Psoas muscle (tissue), 8 donors: Measurements from ENCODE around the gene HTR2A. TPM values are rescaled to one million over a fixed set of nuclear protein-coding genes. Genes with fewer than 3 reads are reported as not detected.

Experiments
- ATAC-seq, 4 donors: fragments of 200-7000 bp; cut with Tn5 transposase; one replicate each; pipeline ENCODE4 v1.9.1; 2020; ENCODE audit warnings: moderate library complexity in 3 of 4, mild to moderate bottlenecking in 2 of 4
- DNase-seq, 2 donors: peaks; one replicate each; pipeline ENCODE4 v3.0.0-alpha.2; 2020
- H3K27ac ChIP-seq: fragments of 200-600 bp; one replicate; pipeline ENCODE4 v1.8.0; 2022
- H3K27me3 ChIP-seq, 3 donors: fragments of 200-600 bp in 1 of 3; one replicate each; pipeline versions ENCODE4 v1.6.1 to v1.8.0; 2013 to 2022; ENCODE audit warnings: low read length in 2 of 3, mild to moderate bottlenecking in 2 of 3, moderate library complexity in 1 of 3; ENCODE audit not compliant: insufficient read depth in 3 of 3
- H3K36me3 ChIP-seq, 2 donors: fragments of 200-600 bp in 1 of 2; one replicate each; pipeline versions ENCODE4 v1.6.1 to v1.8.0; 2013 to 2022; ENCODE audit warnings: low read depth in 1 of 2, mild to moderate bottlenecking in 1 of 2, moderate library complexity in 1 of 2; ENCODE audit not compliant: insufficient read depth in 1 of 2
- H3K4me1 ChIP-seq: fragments of 200-600 bp; one replicate; pipeline ENCODE4 v1.8.0; 2022
- H3K4me3 ChIP-seq: fragments of 200-600 bp; one replicate; pipeline ENCODE4 v1.8.0; 2022; ENCODE audit warnings: mild to moderate bottlenecking
- H3K9me3 ChIP-seq: fragments of 200-600 bp; one replicate; pipeline ENCODE4 v1.8.0; 2022
- CTCF ChIP-seq: fragments of 200-600 bp; IDR thresholded peaks from one replicate; pipeline ENCODE4 v1.8.0; 2022; ENCODE audit warnings: antibody characterized with exemption
- WGBS, 3 donors: extraction: QIAGEN DNeasy Blood & Tissue Kit; methylation state at CpG; one replicate each; pipeline versions ENCODE4 v1.1.6 to v1.1.7; 2013; 5-methylcytosine and 5-hydroxymethylcytosine counted together
- intact Hi-C, 2 donors: fragments of 100-400 bp; cut with DNase I; formaldehyde crosslinking; loops; one replicate each; pipeline versions ENCODE4 v1.11.0 to v1.14.2; 2022
- polyA plus RNA-seq, 3 donors: library from polyadenylated mRNA; stranded (reverse); fragments of 200-250 nt; gene quantifications; one replicate each; pipeline ENCODE4 v1.2.3, GENCODE V29; 2013
- total RNA-seq, 4 donors: library from RNA; stranded (reverse); fragmentation: NEBNext Ultra II Directional in 2 of 4; extraction: Animal tissue kit (Norgen Biotek cat#: 25700) in 2 of 4; gene quantifications; one replicate each; pipeline versions ENCODE4 v1.2.1 to v1.2.4, GENCODE V29; 2021 to 2023
- donor health status: healthy with polysubstance abuse.
- donor health status: DM: no; HTN: no; CAD: no; lungs with moderate emphysema.
- donor health status: Bipolar disorder and iron deficiency.
- donor health status: healthy.
- donor health status: DM: yes; HTN: yes; CAD: no.
- donor health status: DM: no; HTN: no; CAD: no.
- donor health status: DM: no; HTN: no; CAD: no.
- donor health status: DM: yes; HTN: yes; CAD: no.

The HTR2A gene
- total and polyA plus RNA-seq, 7 donors, result 0.04 to 0.08 (median 0.04) TPM; not detected in 4

DNA sequence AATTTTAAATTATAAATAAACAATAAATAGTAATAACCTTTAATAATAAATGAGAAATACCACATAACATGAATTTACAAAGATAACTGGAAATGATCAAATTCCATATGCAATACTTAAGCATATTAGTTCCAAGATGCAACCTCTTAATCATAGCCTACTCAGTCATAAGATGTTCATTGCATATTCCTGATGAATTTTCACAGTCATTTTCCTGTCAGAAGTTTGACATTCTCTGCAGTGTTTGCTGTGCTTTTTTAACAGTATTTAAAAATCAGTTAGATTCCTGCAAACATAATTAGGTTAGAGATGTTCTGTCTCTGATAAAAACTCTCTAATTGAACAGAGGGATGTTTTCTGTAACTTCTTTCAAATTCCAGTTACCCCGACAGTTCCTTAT lies 28.6 kb upstream of the HTR2A start:
- WGBS, 3 donors, result 87 to 89% (median 89%) methylated on average over 1 of the region's 1 CpG
- ATAC-seq, result no peak
- H3K27ac ChIP-seq, result no peak overlapping the region

DNA sequence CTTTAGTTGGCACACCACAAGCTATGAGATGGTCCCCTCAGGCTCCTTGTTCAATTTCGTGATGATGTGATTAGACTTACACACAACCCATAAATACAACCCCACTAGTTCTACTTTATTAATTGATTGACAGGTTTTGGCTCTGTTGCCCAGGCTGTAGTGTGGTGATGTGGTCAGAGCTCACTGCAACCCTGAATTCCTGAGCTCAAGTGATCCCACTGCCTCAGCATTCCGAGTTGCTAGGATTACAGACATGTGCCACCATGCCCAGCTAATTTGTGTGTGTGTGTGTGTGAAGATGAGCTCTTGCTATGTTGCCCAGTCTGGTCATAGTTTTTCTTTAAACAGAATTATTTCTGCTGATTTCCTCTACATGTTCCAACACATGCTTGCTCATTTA lies 17.5 kb upstream of the HTR2A start:
- Histone ChIP-seq H3K4me3 (no peak overlapping the region), H3K36me3 (no peaks in the 10 kb centered on the region), H3K9me3 (no peaks in the 10 kb centered on the region), H3K4me1 (no peaks in the 10 kb centered on the region), H3K27ac (no peak overlapping the region), H3K27me3 (no peaks in the 10 kb centered on the region)
- no peak for TF ChIP-seq CTCF
- WGBS, 3 donors, result 36 to 50% (median 44%) methylated on average over 2 of the region's 2 CpGs
- no peak for DNase-seq
- no peak for ATAC-seq
- intact Hi-C loops, result no loop called here

More for the DNA sequence above, 28.6 kb upstream of the HTR2A start:
- no peak for DNase-seq
- H3K4me3 ChIP-seq, result no peak overlapping the region
- H3K27me3 ChIP-seq, result peaks cover 0 to 3% (median 0%) of the 10 kb centered on the region in 3 donors
- intact Hi-C loops, result no loop called here
- TF ChIP-seq CTCF, result no peak
- no peaks in the 10 kb centered on the region for H3K36me3 ChIP-seq
- no peaks in the 10 kb centered on the region for H3K4me1 ChIP-seq
- H3K9me3 ChIP-seq, result no peaks in the 10 kb centered on the region

- Histone ChIP-seq H3K36me3 (no peaks in the 10 kb centered on the region), H3K4me1 (no peaks in the 10 kb centered on the region), H3K27me3 (no peaks in the 10 kb centered on the region), H3K4me3 (no peak overlapping the region), H3K9me3 (no peaks in the 10 kb centered on the region), H3K27ac (no peak overlapping the region)
- intact Hi-C loops, result no loop called here
- TF ChIP-seq CTCF, result no peak
- DNase-seq, result no peak
- WGBS, 3 donors, result 71 to 80% (median 72%) methylated on average over 1 of the region's 1 CpG
- no peak for ATAC-seq
Observed at GRCh38 chr13:46913757-46914156, 16.9 kb upstream of the HTR2A start.

- 67 to 76% (median 69%) methylated on average over 3 of the region's 3 CpGs for WGBS, 3 donors
- Histone ChIP-seq H3K27me3 (no peaks in the 10 kb centered on the region), H3K9me3 (no peaks in the 10 kb centered on the region), H3K4me3 (no peak overlapping the region), H3K4me1 (no peaks in the 10 kb centered on the region), H3K36me3 (no peaks in the 10 kb centered on the region), H3K27ac (no peak overlapping the region)
- no peak for TF ChIP-seq CTCF
- intact Hi-C loops, result no loop called here
- DNase-seq, result no peak
- no peak for ATAC-seq
Observed at GRCh38 chr13:46909042-46909441, 12.2 kb upstream of the HTR2A start.

DNA sequence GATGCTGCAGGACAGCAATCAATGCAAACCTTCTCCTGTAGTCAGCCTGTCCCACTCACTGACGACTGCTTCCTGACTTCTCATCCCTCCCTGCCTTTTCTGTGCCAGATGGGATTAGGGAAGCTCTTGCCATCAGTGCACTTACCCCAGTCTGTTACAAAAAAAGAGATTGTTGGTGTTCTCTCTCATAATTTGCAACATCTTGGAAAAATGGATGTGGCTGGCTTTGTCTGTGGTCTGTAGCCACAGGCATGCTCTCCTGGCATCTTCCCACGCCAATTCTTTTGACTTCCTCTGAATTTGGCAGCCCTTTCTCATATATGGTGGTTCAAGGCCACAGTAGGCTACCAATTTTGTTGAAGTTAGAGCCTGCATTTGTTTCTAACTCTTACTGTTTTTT lies 11.6 kb upstream of the HTR2A start:
- no peak for ATAC-seq
- intact Hi-C loops, result no loop called here
- DNase-seq, result no peak
- 22 to 40% (median 27%) methylated on average over 2 of the region's 2 CpGs for WGBS, 3 donors
- Histone ChIP-seq H3K4me1 (no peaks in the 10 kb centered on the region), H3K27me3 (no peaks in the 10 kb centered on the region), H3K4me3 (no peak overlapping the region), H3K27ac (no peak overlapping the region), H3K9me3 (no peaks in the 10 kb centered on the region), H3K36me3 (no peaks in the 10 kb centered on the region)
- TF ChIP-seq CTCF, result no peak
